ENCODE results near the gene ORC1. TPM values are rescaled to one million over a fixed set of nuclear protein-coding genes. Genes with fewer than 3 reads are reported as not detected.

Gene ORC1
- total RNA-seq, 1 experiment from 2014 or later, result 25.6 TPM

DNA sequence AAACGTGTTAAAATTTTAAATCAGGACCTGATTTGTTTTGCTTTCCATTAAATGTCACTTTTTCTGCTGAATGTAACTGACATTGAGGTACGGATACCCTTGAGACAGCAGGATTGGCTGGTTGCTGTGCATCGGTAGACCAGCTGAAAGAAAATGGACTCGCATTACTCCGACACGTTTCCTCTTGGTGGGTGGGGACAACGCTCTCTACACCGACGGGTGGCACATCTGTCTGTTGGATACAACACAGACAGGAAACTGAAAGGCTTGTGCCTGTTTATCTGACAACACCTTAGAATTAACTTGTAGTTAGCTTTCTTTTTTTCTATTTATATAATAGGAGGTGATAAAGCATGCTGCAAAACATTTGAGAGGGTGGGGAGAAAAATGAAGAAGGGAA, 19.5 kb upstream of the ORC1 start:
- Histone ChIP-seq H2AFZ (ENCODE audit: low read depth, low read length, poor library complexity, severe bottlenecking) (no peak overlapping the region), H3K9me2 (ENCODE audit: insufficient read depth) (no peaks in the 10 kb centered on the region), H3K9ac (ENCODE audit: low read length) (no peak overlapping the region), H3K79me2 (ENCODE audit: insufficient read depth, low read length) (no peaks in the 10 kb centered on the region), H3K36me3 (ENCODE audit: control insufficient read depth in 1 of 2, insufficient read depth in 2 of 2, low read length in 2 of 2) (peaks cover 6 to 34% of the 10 kb centered on the region in 2 experiments; a peak in 3 of 4 replicates), H3K27me3 (ENCODE audit: insufficient read depth, low read length) (no peaks in the 10 kb centered on the region), H3K4me2 (ENCODE audit: low read length) (no peak overlapping the region), H3K27ac (ENCODE audit: low read depth, low read length) (no peak overlapping the region), H3K4me1 (ENCODE audit: control insufficient read depth in 1 of 2, insufficient read depth in 2 of 2, low read length in 2 of 2) (no peaks in the 10 kb centered on the region), H4K20me1 (ENCODE audit: insufficient read depth) (no peaks in the 10 kb centered on the region), H3K9me3 (ENCODE audit: control insufficient read depth in 1 of 2, insufficient read depth in 1 of 2, low read depth in 1 of 2, low read length in 2 of 2) (no peaks in the 10 kb centered on the region), H3K4me3 (replicated peaks in 1 of 2; ENCODE audit: low read depth in 1 of 2, low read length in 2 of 2) (no peak overlapping the region)
- POLR2A ChIA-PET, result no interaction called here
- no TSS peak for BruUV-seq (replicated peaks)
- no peak for ATAC-seq
- CTCF ChIA-PET, result no interaction called here
- intact Hi-C loops (cut with micrococcal nuclease), result no loop called here
- RAD21 ChIA-PET (ENCODE audit: low non-redundant PET in 1 of 2, low total read pairs in 2 of 2, uncharacterized antibody in 2 of 2, unreplicated experiment in 2 of 2), result no interaction called here
- DNase-seq (ENCODE audit: low read depth, low spot score), result no peak
- TF ChIP-seq SRF (IDR thresholded peaks at IDR 0.05; ENCODE audit: low read depth), result no peak
- TF ChIP-seq, protein P1, sequence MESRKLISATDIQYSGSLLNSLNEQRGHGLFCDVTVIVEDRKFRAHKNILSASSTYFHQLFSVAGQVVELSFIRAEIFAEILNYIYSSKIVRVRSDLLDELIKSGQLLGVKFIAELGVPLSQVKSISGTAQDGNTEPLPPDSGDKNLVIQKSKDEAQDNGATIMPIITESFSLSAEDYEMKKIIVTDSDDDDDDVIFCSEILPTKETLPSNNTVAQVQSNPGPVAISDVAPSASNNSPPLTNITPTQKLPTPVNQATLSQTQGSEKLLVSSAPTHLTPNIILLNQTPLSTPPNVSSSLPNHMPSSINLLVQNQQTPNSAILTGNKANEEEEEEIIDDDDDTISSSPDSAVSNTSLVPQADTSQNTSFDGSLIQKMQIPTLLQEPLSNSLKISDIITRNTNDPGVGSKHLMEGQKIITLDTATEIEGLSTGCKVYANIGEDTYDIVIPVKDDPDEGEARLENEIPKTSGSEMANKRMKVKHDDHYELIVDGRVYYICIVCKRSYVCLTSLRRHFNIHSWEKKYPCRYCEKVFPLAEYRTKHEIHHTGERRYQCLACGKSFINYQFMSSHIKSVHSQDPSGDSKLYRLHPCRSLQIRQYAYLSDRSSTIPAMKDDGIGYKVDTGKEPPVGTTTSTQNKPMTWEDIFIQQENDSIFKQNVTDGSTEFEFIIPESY (IDR thresholded peaks at IDR 0.05; ENCODE audit: extremely low read depth, insufficient replicate concordance, low read length), result no peak
- TF ChIP-seq, protein P2, sequence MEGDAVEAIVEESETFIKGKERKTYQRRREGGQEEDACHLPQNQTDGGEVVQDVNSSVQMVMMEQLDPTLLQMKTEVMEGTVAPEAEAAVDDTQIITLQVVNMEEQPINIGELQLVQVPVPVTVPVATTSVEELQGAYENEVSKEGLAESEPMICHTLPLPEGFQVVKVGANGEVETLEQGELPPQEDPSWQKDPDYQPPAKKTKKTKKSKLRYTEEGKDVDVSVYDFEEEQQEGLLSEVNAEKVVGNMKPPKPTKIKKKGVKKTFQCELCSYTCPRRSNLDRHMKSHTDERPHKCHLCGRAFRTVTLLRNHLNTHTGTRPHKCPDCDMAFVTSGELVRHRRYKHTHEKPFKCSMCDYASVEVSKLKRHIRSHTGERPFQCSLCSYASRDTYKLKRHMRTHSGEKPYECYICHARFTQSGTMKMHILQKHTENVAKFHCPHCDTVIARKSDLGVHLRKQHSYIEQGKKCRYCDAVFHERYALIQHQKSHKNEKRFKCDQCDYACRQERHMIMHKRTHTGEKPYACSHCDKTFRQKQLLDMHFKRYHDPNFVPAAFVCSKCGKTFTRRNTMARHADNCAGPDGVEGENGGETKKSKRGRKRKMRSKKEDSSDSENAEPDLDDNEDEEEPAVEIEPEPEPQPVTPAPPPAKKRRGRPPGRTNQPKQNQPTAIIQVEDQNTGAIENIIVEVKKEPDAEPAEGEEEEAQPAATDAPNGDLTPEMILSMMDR (IDR thresholded peaks at IDR 0.05 in 2 of 3, conservative IDR thresholded peaks at IDR 0.05 in 1 of 3; ENCODE audit: borderline replicate concordance in 1 of 3, insufficient read depth in 1 of 3, low read depth in 2 of 3, low read length in 2 of 3), result no peak
- no peak for TF ChIP-seq JUND (IDR thresholded peaks at IDR 0.05)
- TF ChIP-seq YY1 (IDR thresholded peaks at IDR 0.05; ENCODE audit: extremely low read depth, insufficient replicate concordance, low read depth, low read length), result no peak
- no peak for TF ChIP-seq ELF1 (IDR thresholded peaks at IDR 0.05; ENCODE audit: borderline replicate concordance, low read depth)
- TF ChIP-seq CBX3 (IDR thresholded peaks at IDR 0.05; ENCODE audit: low read depth), result no peak
- no peak for TF ChIP-seq POLR2A (IDR thresholded peaks at IDR 0.05; ENCODE audit: borderline replicate concordance, extremely low read depth, insufficient read depth, insufficient read length)
- TF ChIP-seq, protein P3, sequence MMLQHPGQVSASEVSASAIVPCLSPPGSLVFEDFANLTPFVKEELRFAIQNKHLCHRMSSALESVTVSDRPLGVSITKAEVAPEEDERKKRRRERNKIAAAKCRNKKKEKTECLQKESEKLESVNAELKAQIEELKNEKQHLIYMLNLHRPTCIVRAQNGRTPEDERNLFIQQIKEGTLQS (IDR thresholded peaks at IDR 0.05), result no peak
- no peak for TF ChIP-seq SP1 (IDR thresholded peaks at IDR 0.05; ENCODE audit: low read depth)
- no peak for TF ChIP-seq POLR2AphosphoS5 (IDR thresholded peaks at IDR 0.05; ENCODE audit: low read depth, low read length)
- TF ChIP-seq EGR1 (IDR thresholded peaks at IDR 0.05; ENCODE audit: low read depth), result no peak
- TF ChIP-seq EZH2 (IDR thresholded peaks at IDR 0.05), result no peak
- TF ChIP-seq CEBPB (IDR thresholded peaks at IDR 0.05; ENCODE audit: low read depth), result no peak

Data from HCT116 (cell line).